ENCODE data around the gene XXYLT1.
"Not testable (repeated sequence)": the region's sequence is repeated elsewhere in the genome, so short reads cannot be mapped to it uniquely, and the experiment has no call there.

XXYLT1 gene

GRCh38 chr3:195250473-195251251, 20.3 kb downstream of the XXYLT1 start:
- DNase-seq (ENCODE audit: low spot score): no peak

DNA sequence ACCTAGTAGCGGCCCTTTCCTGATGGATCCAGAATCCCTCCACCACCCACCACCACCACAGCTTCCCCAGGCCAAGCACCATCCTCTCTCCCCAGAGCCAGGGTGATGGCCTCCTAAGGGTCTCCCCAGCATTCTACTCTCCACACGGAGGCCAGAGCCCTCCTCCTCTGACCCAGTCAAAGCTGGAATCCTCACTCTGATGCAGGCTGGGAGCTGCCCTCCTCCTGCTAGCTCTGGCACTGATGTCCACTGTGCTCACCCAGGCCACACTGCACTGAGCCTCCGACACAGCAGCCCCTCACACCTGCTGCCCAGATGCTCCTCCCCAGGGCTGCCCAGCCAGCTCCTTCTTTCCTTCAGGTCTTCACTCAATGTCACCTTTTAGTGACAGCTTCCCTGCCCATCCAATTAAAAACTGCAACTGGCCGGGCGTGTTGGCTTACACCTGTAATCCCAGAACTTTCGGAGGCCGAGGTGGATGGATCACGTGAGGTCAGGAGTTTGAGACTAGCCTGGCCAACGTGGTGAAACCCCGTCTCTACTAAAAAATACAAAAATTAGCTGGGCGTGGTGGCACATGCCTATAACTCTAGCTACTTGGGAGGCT, 21.0 kb downstream of the XXYLT1 start:
- no peak for DNase-seq (ENCODE audit: low spot score)

DNA sequence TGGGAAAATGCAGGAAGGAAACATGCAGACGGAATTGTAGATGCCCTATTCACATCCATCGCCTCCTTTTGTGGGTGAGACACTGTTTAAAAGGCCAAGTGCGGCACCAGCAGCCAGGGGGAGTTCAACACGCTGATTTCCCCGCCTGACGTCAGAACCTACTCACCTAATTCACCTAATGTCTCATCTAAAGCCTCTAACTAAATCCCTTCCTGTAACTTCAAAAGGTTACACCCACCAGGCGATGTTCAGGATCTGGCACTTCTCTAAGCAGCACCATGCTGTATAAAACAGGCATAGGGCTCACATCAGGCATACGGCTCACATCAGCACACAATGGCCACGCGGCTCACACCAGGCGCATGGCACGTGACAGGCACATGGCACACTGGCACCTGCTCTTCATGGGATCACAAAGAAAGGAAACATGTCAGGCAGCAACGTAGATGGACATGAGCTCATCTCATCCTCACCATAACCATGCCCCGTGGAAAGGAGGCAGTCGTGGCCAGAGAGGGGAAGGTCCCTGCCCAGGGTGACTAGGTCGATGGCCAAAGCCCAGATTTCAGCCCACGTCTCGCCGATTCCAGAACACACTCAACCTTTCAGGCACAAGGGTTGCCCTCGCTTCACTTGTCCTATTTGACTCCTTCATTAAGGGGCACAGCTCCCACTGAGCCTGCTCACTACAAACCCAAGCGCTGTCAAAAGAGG, 21.7 kb downstream of the XXYLT1 start:
- DNase-seq (ENCODE audit: low spot score): no peak

- DNase-seq (ENCODE audit: low spot score): no peak
Measured at GRCh38 chr3:195248281-195248680, 22.7 kb downstream of the XXYLT1 start.

GRCh38 chr3:195247863-195248189, 23.1 kb downstream of the XXYLT1 start:
- no peak for DNase-seq (ENCODE audit: low spot score)

DNA sequence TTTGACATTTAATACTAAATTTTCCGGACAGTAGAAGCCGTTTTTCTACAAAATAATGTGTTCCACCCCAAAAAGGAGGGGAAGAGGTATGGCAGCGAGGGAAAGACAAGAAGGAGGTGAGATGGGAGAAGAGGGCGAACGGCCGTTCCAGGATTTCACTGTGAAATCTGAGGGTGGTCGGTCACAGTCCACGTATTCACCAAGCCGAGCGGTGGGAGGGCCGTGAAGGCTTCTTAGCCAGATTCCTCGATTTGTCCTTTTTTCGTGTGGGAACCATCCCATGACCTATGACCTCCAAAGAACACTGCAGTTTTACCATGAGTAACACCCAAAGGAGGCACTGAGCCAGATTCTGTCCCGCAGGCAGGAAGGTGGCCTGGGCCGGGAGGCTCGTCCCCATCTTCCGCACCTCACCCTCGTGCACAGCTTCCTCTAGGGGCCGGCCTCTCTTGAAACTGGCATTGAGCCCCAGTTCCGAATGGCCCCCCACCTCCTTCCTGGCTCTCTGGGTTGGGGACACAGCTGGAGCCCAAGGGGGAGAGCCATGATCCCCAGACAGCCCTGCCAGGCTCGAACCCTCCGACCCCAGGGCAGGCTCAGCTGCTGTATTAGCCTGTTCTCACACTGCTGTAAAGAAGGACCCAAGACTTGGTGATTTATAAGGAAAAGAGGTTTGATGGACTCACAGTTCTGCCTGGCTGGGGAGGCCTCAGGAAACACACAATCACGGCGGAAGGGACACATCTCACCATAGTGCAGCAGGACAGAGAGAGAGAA, 23.7 kb downstream of the XXYLT1 start:
- DNase-seq (ENCODE audit: low spot score): no peak

DNA sequence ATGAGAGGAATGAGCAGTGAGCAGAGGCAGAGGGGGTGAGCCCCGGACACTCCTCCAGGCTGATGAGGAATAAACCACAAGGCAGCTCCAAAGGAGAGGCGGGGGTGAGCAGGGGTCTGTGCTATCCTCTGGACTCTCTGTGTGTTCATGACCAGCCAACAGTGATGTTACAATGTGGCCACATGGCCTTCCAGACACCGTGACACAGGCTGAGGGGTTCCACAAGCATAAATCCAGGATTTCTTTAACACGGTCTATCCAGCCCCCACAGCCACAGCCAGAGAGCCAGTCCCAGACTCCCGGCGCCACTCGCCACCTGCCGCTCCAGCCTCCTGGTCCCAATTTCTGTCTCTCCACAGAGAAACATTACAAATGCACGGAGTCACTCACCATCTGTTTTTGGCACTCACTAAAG, 24.4 kb downstream of the XXYLT1 start:
- no peak for DNase-seq (ENCODE audit: low spot score)

DNA sequence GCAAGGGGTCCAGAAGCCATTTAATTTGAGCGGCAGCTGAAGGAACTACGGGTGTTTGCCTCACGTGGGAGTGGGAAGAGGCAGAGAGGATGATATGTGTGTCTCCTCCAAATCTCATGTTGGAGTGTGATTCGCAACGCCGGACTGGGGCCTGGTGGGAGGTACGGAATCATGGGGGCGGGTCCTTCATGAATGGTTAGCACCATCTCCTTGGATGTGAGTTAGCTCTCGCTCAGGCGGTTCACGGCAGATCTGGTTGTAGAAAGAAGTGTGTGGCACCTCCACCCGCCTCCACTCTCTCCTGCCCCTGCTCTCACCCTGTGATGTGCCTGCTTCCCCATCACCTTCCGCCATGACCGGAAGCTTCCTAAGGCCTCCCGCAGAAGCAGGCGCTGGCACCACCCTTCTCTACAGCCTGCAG, 25.4 kb downstream of the XXYLT1 start:
- no peak for DNase-seq (ENCODE audit: low spot score)

DNA sequence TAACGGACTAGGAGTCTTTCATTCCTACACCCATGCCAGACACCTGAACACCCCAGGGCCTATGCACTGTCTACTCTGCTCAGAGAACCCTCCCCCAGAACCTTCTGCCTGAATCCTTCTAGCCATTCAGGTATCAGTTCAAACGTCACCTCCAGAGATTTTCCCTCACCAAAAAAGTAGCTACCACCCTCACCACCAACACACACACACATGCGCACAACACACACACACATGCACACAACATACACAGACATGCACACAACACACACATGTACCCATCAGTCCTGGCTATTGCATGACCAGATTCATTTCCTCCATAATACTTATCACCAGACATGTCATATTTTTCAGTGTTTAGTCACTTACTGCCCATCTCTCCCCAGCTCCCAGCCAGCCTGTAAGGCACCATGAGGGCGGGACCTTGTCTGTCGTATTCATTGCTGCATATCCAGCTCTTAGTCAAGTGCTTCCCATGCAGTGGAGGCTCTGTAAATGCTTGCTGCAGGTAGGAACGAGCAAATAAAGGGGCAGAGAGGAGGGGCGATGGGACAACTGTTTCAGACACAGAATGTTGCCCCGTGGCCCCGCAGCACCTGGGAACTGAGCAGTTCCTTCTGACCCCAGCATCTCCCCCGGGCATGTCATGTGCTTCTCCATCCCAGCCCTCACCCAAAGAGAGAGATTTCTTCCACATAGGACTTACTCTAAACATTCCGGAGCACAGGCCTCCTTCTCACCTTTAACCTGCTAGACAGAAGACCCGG, 29.2 kb downstream of the XXYLT1 start:
- DNase-seq (ENCODE audit: low spot score): no peak

GRCh38 chr3:195240939-195241338, 30.0 kb downstream of the XXYLT1 start:
- DNase-seq (ENCODE audit: low spot score): no peak

- DNase-seq (ENCODE audit: low spot score): no peak
Measured at GRCh38 chr3:195240171-195240701, 30.7 kb downstream of the XXYLT1 start.

DNA sequence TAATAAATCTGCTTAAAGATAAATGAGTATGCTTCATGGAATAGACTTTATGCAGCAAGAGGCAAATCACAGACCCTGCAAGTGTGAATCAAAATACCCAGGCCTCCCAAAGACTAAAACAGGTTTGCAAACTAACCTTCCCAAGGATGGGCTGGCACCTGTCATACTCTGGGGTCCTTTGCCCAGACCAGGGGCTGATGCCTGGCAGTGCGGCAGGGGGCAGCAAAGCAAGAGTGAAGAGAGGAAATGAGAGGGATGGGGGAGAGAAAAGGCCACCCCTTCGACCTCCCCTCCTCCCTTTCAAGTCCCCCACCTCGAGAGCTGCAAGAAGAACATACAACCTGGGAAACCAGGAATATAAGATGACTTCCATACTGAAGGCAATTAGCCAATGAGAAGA, 31.8 kb downstream of the XXYLT1 start:
- DNase-seq (ENCODE audit: low spot score): no peak

DNA sequence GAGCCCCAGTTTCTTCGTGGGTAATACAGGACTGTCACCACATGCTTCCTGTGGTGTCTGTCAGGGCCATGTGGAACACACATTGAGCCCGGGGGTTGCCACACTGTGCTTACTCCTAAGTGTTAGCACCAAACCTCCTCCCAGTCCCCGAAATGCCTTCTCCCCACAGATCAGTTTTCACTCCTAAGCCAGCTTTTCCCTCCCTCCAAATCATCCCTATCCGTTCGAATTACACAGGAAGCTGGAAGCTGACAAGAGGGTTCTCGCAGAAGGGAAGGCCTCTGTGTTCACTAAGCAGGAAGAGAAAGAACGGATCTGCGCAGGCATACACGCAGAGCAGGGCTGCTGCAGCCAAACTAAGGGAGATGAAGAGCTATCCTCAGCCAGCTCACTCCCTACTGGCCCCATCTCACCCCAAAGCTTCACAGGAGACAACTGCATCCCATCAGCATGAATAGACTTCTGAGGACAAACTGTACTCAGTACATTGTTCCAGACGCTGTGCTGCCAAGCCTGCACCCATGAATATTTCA, 32.3 kb downstream of the XXYLT1 start:
- DNase-seq (ENCODE audit: low spot score): no peak

- no peak for DNase-seq (ENCODE audit: low spot score)
Measured at GRCh38 chr3:195238081-195238571, 32.8 kb downstream of the XXYLT1 start.

DNA sequence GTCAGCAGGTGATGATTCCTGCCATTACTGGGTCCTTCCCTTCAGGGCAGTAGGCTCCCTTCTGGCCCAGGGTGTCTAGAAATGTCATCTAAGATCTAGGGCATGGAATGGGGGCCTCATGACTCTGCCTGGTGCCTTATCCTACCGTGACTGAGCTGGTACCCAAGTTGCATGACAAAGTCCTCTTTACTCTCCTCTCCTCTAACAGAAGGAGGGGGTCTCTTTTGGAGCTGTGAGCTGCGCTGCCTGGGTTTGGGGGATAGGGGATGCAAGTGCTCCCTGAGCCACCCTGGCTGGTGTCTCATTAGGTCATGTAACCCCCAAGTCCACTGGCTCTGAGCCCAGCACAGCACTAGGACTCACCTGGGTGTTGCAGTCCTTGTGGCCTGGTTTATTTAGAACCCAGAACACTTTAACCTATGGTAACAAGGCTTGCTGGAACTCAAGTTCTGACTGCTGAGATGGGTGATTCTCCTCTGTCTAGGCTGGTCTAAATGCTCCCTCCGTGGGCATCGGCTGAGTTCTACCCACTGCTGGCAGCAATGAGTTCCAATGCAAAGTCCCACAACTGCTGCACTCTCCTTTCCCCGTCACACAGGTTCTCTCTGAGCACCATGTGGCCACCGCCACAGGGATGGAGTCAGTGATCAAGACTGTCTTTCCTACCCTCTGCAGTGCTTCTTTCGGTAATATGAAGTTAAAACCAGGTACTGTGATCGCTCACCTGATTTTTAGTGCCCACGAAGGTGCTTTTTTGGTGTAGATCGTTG, 34.0 kb downstream of the XXYLT1 start:
- no peak for DNase-seq (ENCODE audit: low spot score)

- no peak for DNase-seq (ENCODE audit: low spot score)
Measured at GRCh38 chr3:195236076-195236798, 34.7 kb downstream of the XXYLT1 start.

GRCh38 chr3:195230244-195230643, 40.7 kb downstream of the XXYLT1 start:
- no peak for DNase-seq (ENCODE audit: low spot score)

DNA sequence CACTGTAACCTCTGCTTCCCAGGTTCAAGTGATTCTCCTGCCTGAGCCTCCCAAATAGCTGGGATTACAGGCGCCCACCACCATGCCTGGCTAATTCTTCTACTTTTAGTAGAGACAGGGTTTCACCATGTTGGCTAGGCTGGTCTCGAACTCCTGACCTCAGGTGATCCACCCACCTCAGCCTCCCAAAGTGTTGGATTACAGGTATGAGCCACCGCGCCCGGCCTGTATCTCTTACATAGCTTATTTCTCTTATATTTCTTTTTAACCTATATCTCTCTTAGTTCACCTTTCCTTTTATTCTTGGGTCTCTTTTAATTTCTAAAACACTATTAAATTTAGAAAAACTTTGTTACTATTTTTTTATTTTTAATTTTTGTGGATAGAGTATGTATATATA, 42.1 kb downstream of the XXYLT1 start:
- not testable (repeated sequence) for DNase-seq (ENCODE audit: low spot score)

DNA sequence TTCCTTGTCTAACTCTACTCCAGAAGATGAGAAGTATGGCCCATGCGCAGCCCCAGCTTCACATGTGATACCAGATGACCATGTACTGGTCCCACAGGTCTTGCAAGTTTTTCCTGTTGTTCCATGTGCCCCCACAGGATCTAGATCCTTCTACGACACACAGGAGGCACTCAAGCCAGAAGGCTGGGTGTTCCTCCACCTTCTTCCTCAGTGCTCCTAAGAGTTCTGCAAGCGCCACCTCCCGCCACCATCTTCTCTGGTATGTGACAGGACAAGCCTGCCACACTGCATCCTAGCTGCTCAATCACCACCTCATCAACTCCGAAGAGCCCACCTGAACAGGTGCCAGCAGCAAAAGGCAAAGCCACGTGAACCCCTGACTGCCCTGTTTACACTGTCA, 43.1 kb downstream of the XXYLT1 start:
- no peak for DNase-seq (ENCODE audit: low spot score)

Data from HuH-7 (cell line).